GM21447 (cell line): ENCODE data around the gene KRT8.
"Not testable (repeated sequence)": the region's sequence is repeated elsewhere in the genome, so short reads cannot be mapped to it uniquely, and the experiment has no call there.

Experiments used
- ATAC-seq: cut with Tn5 transposase; IDR thresholded peaks from one replicate; pipeline ENCODE4 v1.9.1; 2021; ENCODE audit not compliant: unreplicated experiment

Gene KRT8

DNA sequence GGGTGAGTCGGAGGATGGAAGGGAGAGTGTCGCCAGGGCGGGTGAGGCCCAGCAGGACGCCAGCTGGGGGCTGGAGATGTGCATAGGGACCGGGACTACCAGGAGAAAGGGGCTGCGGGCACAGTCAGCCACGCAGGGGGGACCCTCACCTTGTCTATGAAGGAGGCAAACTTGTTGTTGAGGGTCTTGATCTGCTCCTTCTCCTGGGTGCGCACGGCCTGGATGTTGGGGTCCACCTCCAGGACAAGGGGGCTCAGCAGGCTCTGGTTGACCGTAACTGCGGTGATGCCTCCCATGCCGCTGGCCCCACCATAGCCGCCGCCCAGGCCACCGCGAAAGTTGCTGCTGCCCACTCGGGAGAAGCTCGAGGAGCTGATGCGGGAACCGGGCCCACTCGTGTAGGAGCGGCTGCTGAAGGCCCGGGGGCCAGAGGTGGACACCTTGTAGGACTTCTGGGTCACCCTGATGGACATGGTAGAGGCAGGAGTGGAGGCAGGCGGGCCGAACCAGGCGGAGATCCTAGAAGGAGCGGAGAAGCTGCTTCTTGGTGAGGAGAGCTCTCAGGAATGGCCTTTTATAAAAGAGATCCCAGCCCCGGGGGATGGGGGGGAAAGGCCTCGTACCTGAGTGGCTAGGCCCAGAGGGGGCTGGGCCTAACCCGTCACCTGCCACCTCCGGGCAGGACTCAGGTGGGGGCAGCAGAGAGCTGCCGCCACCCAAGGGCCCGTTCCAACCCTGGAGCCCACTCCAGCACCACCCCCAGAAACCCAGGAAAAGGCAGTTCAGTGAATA, at the start of gene KRT8:
Gene KRT8 (minus strand): TSS at position 568 of the 792 bp plus-strand sequence. CDS start 95 bp downstream, at position 473.
- not testable (repeated sequence) for ATAC-seq

GRCh38 chr12:52953181-52953841, 48.4 kb upstream of the KRT8 start:
- ATAC-seq, result no peak

- ATAC-seq, result no peak
These were observed 47.4 kb upstream of the KRT8 start for GRCh38 chr12:52952076-52952801.

DNA sequence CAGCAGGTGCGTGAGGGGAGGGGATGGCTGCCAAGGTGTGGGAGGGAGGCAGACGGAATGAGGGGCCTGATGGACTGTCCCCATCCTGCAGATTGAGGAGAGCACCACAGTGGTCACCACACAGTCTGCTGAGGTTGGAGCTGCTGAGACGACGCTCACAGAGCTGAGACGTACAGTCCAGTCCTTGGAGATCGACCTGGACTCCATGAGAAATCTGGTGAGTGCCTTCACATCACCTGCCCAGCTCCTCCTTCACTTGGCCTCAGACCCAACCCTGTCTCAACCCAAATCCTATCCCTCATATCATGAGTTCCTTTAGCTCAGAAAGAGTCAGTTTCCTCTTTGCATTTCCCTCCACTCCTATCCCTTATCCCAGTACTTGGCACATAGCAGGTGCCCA, 46.8 kb upstream of the KRT8 start:
- ATAC-seq, result no peak

DNA sequence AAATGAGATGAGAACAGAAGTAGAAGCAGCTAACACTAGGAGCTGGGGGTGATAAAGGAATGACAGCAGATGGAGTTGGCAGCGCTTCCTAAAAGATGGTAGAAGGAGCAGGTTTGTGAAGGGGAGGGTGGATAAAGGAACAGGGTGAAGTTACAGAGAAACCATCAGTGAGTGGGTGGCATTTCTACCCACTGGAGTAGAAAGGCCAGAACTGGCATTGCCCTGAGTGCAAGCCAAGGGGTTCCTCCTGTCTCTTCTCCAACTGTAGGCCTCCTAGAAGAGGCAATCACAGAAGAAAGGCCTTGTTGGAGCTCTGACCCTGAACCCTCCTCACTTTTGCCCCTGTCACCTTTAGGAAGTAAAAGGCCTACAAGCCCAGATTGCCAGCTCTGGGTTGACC, 46.2 kb upstream of the KRT8 start:
- ATAC-seq, result no peak

DNA sequence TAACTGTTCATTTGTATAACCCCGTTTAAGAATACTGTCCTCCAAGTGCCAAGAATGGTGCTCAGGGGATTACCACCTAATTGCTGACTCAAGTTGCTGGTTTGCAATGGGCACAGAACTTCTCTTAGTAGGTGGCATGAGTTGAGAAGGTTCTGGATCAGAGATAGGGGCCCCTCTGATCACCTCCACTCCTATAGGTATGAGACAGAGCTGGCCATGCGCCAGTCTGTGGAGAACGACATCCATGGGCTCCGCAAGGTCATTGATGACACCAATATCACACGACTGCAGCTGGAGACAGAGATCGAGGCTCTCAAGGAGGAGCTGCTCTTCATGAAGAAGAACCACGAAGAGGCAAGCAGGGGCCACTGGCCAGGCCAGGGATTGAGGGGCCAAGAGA, 45.7 kb upstream of the KRT8 start:
- ATAC-seq, result no peak

- no peak for ATAC-seq
These were observed 44.8 kb upstream of the KRT8 start for GRCh38 chr12:52949413-52950331.

DNA sequence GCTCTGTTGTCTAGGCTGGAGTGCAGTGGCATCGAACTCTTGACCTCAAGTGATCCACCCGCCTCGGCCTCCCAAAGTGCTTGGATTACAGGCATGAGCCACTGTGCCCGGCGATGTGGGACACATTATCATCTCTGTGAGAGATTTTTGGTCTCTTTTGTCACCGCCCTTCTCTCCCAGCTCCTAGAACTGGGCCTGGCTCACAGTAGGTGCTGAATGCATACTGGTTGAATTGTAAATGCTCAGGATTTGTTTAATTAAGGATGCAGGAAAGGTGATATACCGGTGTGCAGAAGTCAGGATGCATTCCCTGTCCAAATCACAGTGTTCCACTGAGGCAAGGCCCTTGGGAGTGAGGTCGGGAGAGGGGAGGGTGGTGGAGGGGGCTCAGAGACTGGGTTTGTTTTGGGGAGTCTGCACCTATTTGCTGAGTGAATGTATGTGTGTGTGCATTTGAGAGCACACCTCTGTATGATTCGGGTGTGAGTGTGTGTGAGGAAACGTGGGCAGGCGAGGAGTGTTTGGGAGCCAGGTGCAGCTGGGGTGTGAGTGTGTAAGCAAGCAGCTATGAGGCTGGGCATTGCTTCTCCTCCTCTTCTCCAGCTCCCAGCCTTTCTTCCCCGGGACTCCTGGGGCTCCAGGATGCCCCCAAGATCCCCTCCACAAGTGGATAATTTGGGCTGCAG, 43.0 kb upstream of the KRT8 start:
- no peak for ATAC-seq

- no peak for ATAC-seq
These were observed 42.1 kb upstream of the KRT8 start for GRCh38 chr12:52946797-52947547.

GRCh38 chr12:52946334-52946733, 41.5 kb upstream of the KRT8 start:
- ATAC-seq, result no peak

DNA sequence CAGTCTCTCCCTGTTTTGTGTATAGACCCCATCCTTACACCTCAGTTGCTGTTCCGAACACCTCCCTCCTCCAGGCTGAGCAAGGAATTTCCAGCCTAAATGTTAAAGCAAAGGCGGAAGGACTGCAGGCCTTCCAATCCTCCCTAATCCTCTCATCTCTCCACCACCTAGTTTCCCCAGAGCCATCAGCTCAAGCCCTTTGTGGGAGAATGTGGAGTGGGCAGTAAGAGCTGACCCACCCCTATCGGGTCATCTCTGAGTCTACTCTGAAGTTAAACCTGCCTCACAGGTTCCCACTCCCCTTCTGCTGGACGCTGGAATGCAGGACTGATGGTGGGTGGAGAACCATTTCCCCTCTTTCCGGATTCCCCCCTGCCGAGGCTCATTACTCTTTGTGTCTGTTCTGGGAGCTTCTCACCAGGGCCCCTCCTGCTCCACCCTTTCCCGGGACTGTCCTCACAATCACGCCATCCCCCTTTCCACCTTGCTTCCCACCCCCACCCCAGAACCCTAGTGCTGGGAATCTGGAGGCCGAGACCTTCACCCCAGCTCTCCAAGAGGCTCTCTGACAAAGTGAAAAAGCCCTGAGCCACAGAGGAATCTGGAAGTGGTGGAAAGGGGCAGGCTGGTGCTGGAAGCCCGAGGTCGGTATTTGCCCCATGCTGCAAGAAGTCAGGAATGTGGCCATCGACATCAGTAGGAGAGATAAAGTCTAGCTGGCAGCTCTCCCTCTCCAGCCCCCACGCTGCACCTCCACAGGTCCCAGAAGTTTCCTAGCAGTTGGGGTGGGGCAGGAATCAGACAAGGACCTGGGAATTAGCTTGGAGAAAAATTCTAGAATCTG, 40.7 kb upstream of the KRT8 start:
- ATAC-seq, result no peak

DNA sequence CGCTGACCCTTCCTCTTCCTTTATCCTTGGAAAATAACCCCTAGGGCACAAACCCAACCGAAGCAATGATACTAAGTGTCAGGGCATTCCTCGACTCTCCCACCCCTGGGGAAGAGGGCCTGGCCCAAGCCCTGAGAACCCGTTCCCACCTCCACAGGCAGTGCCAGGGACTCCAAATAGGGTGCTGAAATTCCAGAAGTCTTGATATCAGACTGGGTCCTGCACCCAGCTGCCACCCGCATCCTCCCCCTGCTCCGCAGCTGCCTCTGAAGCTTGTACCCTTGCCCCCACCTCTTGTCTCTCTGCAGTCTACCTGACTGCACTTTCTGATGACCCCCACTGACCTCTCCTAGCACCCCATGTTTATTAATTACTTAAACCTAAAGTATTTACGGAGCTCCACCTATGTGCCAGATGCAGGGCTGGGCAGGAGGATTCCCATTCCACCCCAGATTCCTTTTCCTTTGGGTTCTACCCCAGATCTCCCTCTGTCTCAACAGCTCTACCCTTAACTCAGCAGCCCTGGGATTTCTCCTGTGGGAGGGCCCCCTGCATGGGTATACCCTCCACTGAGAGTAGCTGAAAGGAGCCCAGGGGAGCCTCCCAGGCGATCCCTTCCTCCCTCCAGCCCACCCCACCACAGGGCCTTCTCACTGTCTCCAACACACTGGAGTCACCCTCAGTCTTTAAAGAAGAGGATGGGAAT, 40.0 kb upstream of the KRT8 start:
- ATAC-seq, result no peak

GRCh38 chr12:52942901-52943181, 38.0 kb upstream of the KRT8 start:
- ATAC-seq, result no peak

DNA sequence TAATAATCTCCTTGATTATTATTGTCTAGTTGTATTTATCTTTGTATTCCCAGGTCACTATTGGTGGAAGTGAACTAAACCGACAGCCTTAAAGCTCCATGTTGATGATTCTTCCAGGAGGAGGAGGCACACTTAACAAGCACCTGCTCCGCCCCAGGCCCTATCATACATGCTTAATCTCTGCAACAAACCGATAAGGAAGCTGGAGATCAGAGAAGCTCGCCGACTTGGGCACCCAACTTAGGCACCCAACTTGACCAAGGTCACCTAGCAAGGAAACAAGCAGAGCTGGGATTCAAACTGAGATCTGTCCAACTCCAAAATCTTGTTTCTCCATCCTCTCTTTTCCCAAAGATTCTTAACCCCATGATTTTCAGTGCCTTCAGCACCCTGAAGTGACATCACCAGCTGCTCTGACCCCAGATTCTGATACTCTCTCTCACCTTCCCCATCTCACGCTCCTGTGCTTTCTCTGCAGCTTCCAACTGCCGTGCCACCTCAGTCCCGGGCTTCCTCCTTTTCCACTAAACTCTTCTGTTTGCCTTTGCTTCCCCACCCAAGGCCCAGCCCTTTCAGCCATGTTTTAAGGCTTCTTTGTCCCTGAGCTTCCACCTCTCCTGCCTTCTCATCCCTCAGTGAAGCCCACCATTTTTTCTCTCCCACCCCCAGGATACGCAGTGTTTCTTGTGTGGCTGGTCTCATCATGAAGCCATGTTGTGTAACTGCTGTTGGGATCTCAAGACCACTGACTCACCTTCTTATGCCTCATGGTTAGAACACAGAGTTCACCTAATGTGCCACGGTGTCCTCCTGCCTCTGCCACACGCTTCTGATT, 37.4 kb upstream of the KRT8 start:
- ATAC-seq, result no peak

GRCh38 chr12:52929538-52929937, 24.7 kb upstream of the KRT8 start:
- no peak for ATAC-seq

DNA sequence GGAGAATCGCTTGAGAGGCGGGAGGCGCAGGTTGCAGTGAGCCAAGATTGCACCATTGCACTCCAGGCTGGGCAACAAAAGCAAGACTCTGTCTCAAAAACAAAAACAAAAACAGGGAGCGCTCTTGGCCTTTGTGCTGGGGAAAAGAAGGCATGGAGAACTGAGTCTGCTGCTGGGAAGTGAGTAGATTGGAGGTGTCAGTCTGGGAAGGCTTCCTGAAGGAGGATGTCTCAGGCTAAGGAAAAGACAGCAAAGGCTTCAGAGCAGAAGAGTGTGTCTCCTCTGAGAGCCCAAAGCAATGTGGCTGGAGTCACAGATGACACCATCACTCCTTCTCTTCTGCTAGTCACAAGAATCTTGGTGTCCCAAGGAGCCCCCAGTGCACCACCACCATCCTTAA, 23.1 kb upstream of the KRT8 start:
- no peak for ATAC-seq

GRCh38 chr12:52926596-52927234, 21.8 kb upstream of the KRT8 start:
- ATAC-seq, result no peak
